H9 (cell line): ENCODE data around the gene ZSWIM4. TPM values are rescaled to one million over a fixed set of nuclear protein-coding genes. Genes with fewer than 3 reads are reported as not detected.

Experiments
- DNase-seq: peaks from one replicate; pipeline ENCODE4 v3.0.0-alpha.2; 2017
- H2AFZ ChIP-seq: one replicate; pipeline ENCODE4 v1.6.1; 2013; ENCODE audit warnings: mild to moderate bottlenecking, low read length, control low read depth, moderate library complexity
- H2AK5ac ChIP-seq: 2 replicates; pipeline ENCODE4 v1.6.1; 2013; ENCODE audit warnings: low read length, control low read depth, mixed read lengths; ENCODE audit not compliant: insufficient read length
- H2BK120ac ChIP-seq: one replicate; pipeline ENCODE4 v1.6.1; 2013; ENCODE audit warnings: low read depth, mild to moderate bottlenecking, low read length, control low read depth, inconsistent platforms; ENCODE audit not compliant: poor library complexity, severe bottlenecking
- H2BK12ac ChIP-seq: 2 replicates; pipeline ENCODE4 v1.6.1; 2013; ENCODE audit warnings: low read length, control low read depth, mixed read lengths, low read depth; ENCODE audit not compliant: insufficient read length
- H2BK15ac ChIP-seq: 2 replicates; pipeline ENCODE4 v1.6.1; 2013; ENCODE audit warnings: low read depth, low read length, control low read depth
- H2BK20ac ChIP-seq: one replicate; pipeline ENCODE4 v1.6.1; 2013; ENCODE audit warnings: low read depth, mild to moderate bottlenecking, low read length, control low read depth, inconsistent platforms; ENCODE audit not compliant: poor library complexity, severe bottlenecking
- H2BK5ac ChIP-seq: 2 replicates; pipeline ENCODE4 v1.6.1; 2013; ENCODE audit warnings: low read length, control low read depth, mixed read lengths; ENCODE audit not compliant: insufficient read length
- H3K14ac ChIP-seq: 2 replicates; pipeline ENCODE4 v1.6.1; 2013; ENCODE audit warnings: low read length, control low read depth; ENCODE audit not compliant: insufficient read depth
- H3K18ac ChIP-seq: 2 replicates; pipeline ENCODE4 v1.6.1; 2013; ENCODE audit warnings: low read depth, mild to moderate bottlenecking, mixed read lengths, low read length, control low read depth; ENCODE audit not compliant: insufficient read length
- H3K23ac ChIP-seq: 2 replicates; pipeline ENCODE4 v1.6.1; 2013; ENCODE audit warnings: low read length, control low read depth, mixed read lengths, low read depth; ENCODE audit not compliant: insufficient read length
- H3K23me2 ChIP-seq: 2 replicates; pipeline ENCODE4 v1.6.1; 2013; ENCODE audit warnings: low read depth, mild to moderate bottlenecking, mixed read lengths, low read length, control low read depth; ENCODE audit not compliant: insufficient read length, poor library complexity, severe bottlenecking
- H3K27ac ChIP-seq: 2 replicates; pipeline ENCODE4 v1.5.1; 2013; ENCODE audit warnings: low read length, control low read depth, mixed read lengths, low read depth; ENCODE audit not compliant: insufficient read length
- H3K27me3 ChIP-seq: 2 replicates; pipeline ENCODE4 v1.6.1; 2013; ENCODE audit warnings: low read length, control low read depth, inconsistent platforms; ENCODE audit not compliant: insufficient read depth
- H3K4ac ChIP-seq: 2 replicates; pipeline ENCODE4 v1.6.1; 2013; ENCODE audit warnings: low read depth, mild to moderate bottlenecking, control low read depth, inconsistent platforms, low read length, moderate library complexity
- H3K4me1 ChIP-seq: 2 replicates; pipeline ENCODE4 v1.6.1; 2013; ENCODE audit warnings: low read length, control low read depth, inconsistent platforms; ENCODE audit not compliant: insufficient read depth
- H3K4me2 ChIP-seq: 2 replicates; pipeline ENCODE4 v1.6.1; 2013; ENCODE audit warnings: low read length, control low read depth, mixed read lengths; ENCODE audit not compliant: insufficient read length, insufficient read depth
- H3K56ac ChIP-seq: 2 replicates; pipeline ENCODE4 v1.6.1; 2013; ENCODE audit warnings: low read depth, mild to moderate bottlenecking, mixed read lengths, low read length, control low read depth; ENCODE audit not compliant: insufficient read length
- H3K79me1 ChIP-seq: 2 replicates; pipeline ENCODE4 v1.6.1; 2013; ENCODE audit warnings: low read depth, mild to moderate bottlenecking, moderate library complexity, low read length, control low read depth, inconsistent platforms; ENCODE audit not compliant: insufficient read depth, poor library complexity, severe bottlenecking
- H3K79me2 ChIP-seq: 2 replicates; pipeline ENCODE4 v1.6.1; 2013; ENCODE audit warnings: low read length, control low read depth, inconsistent platforms; ENCODE audit not compliant: insufficient read depth
- H3K9ac ChIP-seq: 2 replicates; pipeline ENCODE4 v1.6.1; 2013; ENCODE audit warnings: low read length, control low read depth, mixed read lengths; ENCODE audit not compliant: insufficient read length; ENCODE audit errors: extremely low read depth
- H3K9me3 ChIP-seq: one replicate; pipeline ENCODE4 v1.6.1; 2013; ENCODE audit warnings: low read depth, low read length, inconsistent platforms; ENCODE audit not compliant: control insufficient read depth
- H3T11ph ChIP-seq: one replicate; pipeline ENCODE4 v1.6.1; 2013; ENCODE audit warnings: mild to moderate bottlenecking, low read length, control low read depth, inconsistent platforms
- H4K20me1 ChIP-seq: one replicate; pipeline ENCODE4 v1.6.1; 2013; ENCODE audit not compliant: control insufficient read depth, insufficient read length, insufficient read depth
- H4K5ac ChIP-seq: 2 replicates; pipeline ENCODE4 v1.6.1; 2013; ENCODE audit warnings: low read depth, mild to moderate bottlenecking, mixed read lengths, low read length, control low read depth; ENCODE audit not compliant: insufficient read length
- H4K8ac ChIP-seq: replicated peaks from 2 replicates; pipeline ENCODE4 v1.6.1; 2013; ENCODE audit warnings: low read length, control low read depth, mixed read lengths, low read depth; ENCODE audit not compliant: insufficient read length
- H4K91ac ChIP-seq: 2 replicates; pipeline ENCODE4 v1.6.1; 2013; ENCODE audit warnings: low read depth, mild to moderate bottlenecking, moderate library complexity, mixed read lengths, low read length, control low read depth; ENCODE audit not compliant: insufficient read length
- H3K27ac Mint-ChIP-seq, 3 experiments: 2 replicates in 2 of 3; 3 replicates in 1 of 3; pipeline ENCODE4 v1.8.0; 2020 to 2021; ENCODE audit warnings: mixed read lengths in 3 of 3, mild to moderate bottlenecking in 1 of 3, moderate library complexity in 1 of 3
- H3K27me3 Mint-ChIP-seq: 2 replicates; pipeline ENCODE4 v1.8.0; 2021; ENCODE audit warnings: low read depth, mild to moderate bottlenecking, moderate library complexity, mixed read lengths
- H3K36me3 Mint-ChIP-seq, 3 experiments: 2 replicates in 2 of 3; 3 replicates in 1 of 3; pipeline ENCODE4 v1.8.0; 2020 to 2021; ENCODE audit warnings: low read depth in 3 of 3, mixed read lengths in 3 of 3; ENCODE audit not compliant: insufficient read depth in 1 of 3
- H3K4me1 Mint-ChIP-seq, 2 experiments: 2 replicates each; pipeline ENCODE4 v1.8.0; 2020; ENCODE audit warnings: mixed read lengths in 2 of 2
- H3K4me3 Mint-ChIP-seq, 2 experiments: 2 replicates in 1 of 2; 3 replicates in 1 of 2; pipeline ENCODE4 v1.8.0; 2020 to 2021; ENCODE audit warnings: mild to moderate bottlenecking in 2 of 2, mixed read lengths in 2 of 2, moderate library complexity in 1 of 2
- H3K9me3 Mint-ChIP-seq, 2 experiments: 2 replicates in 1 of 2; 3 replicates in 1 of 2; pipeline ENCODE4 v1.8.0; 2020; ENCODE audit warnings: mild to moderate bottlenecking in 2 of 2, mixed read lengths in 2 of 2, moderate library complexity in 1 of 2
- WGBS: extraction: QIAGEN DNeasy Blood & Tissue Kit; methylation state at CpG from one replicate; pipeline ENCODE4 v1.1.7; 2013; ENCODE audit warnings: missing lambda C conversion rate, low lambda C conversion rate, mixed read lengths; ENCODE audit not compliant: insufficient read length; ENCODE audit errors: extremely low coverage; 5-methylcytosine and 5-hydroxymethylcytosine counted together
- total RNA-seq: library from RNA; stranded (reverse); gene quantifications from 2 replicates; pipeline ENCODE4 v1.2.1, GENCODE V29; 2021
- TF ChIP-seq, protein P1 (sequence below): fragments of 200-600 bp; sonication (generic); conservative IDR thresholded peaks from 3 replicates; pipeline ENCODE4 v1.8.0; 2021; ENCODE audit warnings: antibody characterized with exemption, mild to moderate bottlenecking

Gene ZSWIM4
- total RNA-seq, 1 experiment from 2014 or later: 50.7 TPM

DNA sequence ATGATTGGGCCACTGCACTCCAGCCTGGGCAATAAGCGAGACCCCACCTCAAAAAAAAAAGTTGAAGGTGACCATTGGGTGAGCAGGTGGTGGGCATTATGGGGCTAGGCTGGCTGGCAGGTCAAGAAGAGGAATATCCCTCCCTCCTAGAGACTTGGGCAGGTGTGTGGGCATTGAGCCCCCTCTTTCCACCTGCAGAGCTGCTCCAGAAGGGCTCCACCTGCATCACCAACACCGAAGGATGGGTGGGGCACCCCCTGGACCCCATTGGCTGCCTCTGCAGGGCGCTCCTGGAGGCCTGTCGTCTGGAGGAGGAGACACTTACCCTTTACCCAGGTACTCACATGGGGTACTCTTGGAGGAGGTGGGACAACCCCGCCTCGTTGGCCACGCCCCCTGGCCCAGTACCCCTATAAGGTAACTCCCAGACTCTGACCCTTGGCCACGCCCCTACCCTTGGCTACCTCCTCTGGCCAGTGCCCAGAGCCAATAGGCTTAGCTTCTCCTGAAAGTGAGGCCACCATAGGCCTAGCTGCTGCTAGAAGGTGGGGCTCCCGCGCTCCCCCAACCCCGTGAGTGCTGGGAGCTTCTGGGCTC lies 21.9 kb downstream of the ZSWIM4 start:
- Mint-ChIP-seq H3K27me3 (no peaks in the 10 kb centered on the region), H3K36me3 (peaks cover 18 to 60% (median 43%) of the 10 kb centered on the region in 3 experiments), H3K4me1 (peaks cover 3 to 7% of the 10 kb centered on the region in 2 experiments; a peak in 3 of 4 replicates), H3K27ac (peak overlapping the region in 2 of 3 experiments; percentile 77 to 96; a peak in 5 of 7 replicates), H3K9me3 (no peaks in the 10 kb centered on the region), H3K4me3 (peak overlapping the region; percentile 62 to 82)
- Histone ChIP-seq H2BK12ac (no peak overlapping the region), H3K4me2 (peak overlapping the region; percentile 44), H3K14ac (peak overlapping the region; percentile 54), H3K4me1 (no peaks in the 10 kb centered on the region), H3K9me3 (no peaks in the 10 kb centered on the region), H3K9ac (no peak overlapping the region), H3K4ac (no peak overlapping the region), H4K5ac (no peak overlapping the region), H2AFZ (no peak overlapping the region), H3K79me2 (no peaks in the 10 kb centered on the region), H3K27ac (peak overlapping the region; percentile 2), H2BK120ac (no peak overlapping the region), H4K91ac (no peak overlapping the region), H3K23me2 (peaks cover 4% of the 10 kb centered on the region), H3T11ph (no peak overlapping the region), H3K56ac (no peak overlapping the region), H3K18ac (peak overlapping the region; percentile 40), H3K79me1 (no peaks in the 10 kb centered on the region), H2AK5ac (no peak overlapping the region), H2BK5ac (no peak overlapping the region), H4K20me1 (no peaks in the 10 kb centered on the region), H3K23ac (no peak overlapping the region), H3K27me3 (no peaks in the 10 kb centered on the region), H2BK15ac (no peak overlapping the region), H4K8ac (no peak overlapping the region), H2BK20ac (no peak overlapping the region)
- WGBS: no CpG with 5 or more reads among the region's 11 CpGs
- TF ChIP-seq, protein P1, sequence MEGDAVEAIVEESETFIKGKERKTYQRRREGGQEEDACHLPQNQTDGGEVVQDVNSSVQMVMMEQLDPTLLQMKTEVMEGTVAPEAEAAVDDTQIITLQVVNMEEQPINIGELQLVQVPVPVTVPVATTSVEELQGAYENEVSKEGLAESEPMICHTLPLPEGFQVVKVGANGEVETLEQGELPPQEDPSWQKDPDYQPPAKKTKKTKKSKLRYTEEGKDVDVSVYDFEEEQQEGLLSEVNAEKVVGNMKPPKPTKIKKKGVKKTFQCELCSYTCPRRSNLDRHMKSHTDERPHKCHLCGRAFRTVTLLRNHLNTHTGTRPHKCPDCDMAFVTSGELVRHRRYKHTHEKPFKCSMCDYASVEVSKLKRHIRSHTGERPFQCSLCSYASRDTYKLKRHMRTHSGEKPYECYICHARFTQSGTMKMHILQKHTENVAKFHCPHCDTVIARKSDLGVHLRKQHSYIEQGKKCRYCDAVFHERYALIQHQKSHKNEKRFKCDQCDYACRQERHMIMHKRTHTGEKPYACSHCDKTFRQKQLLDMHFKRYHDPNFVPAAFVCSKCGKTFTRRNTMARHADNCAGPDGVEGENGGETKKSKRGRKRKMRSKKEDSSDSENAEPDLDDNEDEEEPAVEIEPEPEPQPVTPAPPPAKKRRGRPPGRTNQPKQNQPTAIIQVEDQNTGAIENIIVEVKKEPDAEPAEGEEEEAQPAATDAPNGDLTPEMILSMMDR: no peak
- peak; percentile 99 for DNase-seq
